HG03280 (cell line): ENCODE results near the gene GABRB2.
"Not testable (repeated sequence)": the region's sequence is repeated elsewhere in the genome, so short reads cannot be mapped to it uniquely, and the experiment has no call there.

Experiments used
- ATAC-seq: cut with Tn5 transposase; IDR thresholded peaks from one replicate; pipeline ENCODE4 v1.9.1; 2021; ENCODE audit warnings: mild to moderate bottlenecking, moderate library complexity; ENCODE audit not compliant: unreplicated experiment

Gene GABRB2

DNA sequence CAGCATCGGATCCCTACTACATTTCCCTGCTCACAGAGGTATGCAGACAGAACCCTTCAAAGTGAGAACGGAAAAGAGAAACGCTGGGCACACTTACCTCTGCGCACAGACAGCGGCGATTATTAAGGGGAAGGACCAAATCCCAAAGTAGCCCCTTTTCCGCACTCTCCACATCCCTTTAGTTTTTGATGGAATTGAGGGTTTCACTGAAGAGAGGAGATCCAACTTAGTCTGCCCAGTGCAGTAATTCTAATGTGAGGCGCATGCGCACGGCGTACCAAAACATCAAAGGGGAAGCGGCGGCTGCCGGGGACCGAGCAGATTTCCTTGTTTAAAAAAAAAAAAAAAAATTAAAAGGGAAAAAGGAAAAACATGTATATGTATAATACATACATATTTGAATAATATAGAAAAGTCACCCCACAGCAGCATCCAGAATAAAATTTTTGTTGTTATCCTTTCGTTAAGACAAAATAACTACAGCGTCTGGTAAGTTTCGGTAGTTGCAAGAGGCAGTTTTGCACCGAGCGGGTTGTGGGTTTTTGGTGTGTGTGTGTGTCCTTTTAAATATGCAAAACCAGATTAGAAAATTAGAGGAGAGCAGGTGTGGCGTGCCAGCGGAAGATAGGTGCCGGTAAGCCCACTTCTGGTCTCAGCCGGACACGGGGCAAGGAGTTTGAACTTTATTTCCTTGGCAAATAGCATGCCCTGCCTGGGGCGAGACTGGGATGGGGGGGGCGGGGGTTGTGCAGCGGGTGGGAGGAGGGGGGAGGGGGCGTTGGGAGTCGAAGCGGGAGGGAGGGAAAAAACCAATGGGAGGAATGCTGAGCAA lies at the start of gene GABRB2:
Gene GABRB2, minus strand, starts transcription at position 256 of the 832 bp plus-strand sequence. Its CDS starts 82 bp downstream, at position 174.
- peak; percentile 65 for ATAC-seq

DNA sequence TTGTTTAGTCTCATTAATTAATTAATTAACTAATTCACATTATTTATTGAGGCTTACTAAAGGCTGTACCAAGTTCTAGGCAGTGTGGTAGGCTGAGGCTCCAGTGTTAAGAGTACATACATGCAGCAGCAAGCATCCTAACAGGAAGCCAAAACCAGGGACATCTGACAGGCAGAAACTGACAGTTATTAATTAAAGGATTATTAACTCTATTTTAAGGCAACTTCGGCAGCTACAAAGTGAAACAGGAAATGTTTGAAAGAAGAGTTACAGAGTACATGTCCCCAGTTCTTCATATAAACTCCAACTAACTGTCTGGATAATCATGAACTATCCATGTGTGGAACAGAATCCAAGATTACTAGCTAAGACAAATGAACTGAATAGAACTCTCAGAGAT lies 39.3 kb upstream of the GABRB2 start:
- ATAC-seq, result no peak

GRCh38 chr5:161580621-161581020 lies 34.1 kb upstream of the GABRB2 start:
- no peak for ATAC-seq

GRCh38 chr5:161572914-161573313 lies 26.4 kb upstream of the GABRB2 start:
- no peak for ATAC-seq

DNA sequence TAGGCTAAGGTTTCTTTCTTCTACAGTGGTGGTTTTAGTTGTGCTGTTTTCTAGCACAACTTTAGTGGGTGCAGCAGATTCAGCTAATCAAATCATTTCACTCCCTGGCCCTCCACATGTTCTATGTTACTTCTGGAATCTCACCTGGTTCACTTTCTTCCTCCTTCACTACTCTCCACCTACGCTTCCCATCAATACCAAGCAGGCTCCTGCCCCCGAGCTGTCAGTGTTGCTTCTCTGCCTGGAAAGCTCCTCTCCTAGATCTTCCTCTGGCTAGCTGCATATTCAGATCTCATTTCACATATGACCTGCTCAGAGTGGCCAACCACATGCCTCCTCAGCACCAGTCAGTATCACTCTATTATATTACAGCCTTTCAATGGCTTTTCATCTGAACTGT lies 19.6 kb upstream of the GABRB2 start:
- ATAC-seq, result no peak

DNA sequence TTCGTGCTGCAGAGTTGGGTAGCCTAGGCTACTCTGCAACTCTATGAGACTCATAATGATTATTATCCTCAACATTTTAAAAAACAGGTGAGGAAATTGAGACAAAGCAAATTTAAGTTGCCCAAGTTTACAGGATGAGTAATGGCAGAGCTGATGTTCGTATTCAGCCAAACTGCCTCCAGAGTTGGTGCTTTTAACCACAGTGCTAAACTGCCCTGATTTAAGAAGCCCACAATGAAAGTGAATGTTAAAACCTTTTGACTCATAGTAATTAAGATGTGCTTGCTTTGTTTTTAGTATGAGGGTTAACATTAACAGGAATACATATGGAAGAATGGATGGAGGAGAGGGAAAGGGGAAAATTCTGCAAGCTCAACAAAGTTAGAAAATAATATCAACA lies 15.9 kb upstream of the GABRB2 start:
- no peak for ATAC-seq

DNA sequence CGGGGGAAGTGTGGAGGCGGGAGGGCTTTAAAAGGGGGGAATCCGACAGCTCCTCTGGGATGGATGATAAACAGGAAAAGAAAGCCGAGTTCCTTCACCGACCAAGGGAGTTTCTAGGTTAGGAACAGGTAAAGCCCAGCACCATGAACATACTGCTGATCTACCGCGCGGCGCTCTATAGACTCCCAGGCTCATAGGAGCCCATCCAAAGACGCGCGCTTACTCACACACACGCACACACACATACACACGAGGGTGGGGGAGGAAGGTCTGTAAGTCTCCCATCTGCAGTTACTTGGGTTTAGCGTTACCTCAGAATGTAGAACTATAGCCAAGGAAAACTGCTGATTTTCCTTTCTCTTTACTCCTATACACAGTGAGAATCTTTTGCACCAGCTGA lies 2.6 kb upstream of the GABRB2 start:
- ATAC-seq, result no peak

DNA sequence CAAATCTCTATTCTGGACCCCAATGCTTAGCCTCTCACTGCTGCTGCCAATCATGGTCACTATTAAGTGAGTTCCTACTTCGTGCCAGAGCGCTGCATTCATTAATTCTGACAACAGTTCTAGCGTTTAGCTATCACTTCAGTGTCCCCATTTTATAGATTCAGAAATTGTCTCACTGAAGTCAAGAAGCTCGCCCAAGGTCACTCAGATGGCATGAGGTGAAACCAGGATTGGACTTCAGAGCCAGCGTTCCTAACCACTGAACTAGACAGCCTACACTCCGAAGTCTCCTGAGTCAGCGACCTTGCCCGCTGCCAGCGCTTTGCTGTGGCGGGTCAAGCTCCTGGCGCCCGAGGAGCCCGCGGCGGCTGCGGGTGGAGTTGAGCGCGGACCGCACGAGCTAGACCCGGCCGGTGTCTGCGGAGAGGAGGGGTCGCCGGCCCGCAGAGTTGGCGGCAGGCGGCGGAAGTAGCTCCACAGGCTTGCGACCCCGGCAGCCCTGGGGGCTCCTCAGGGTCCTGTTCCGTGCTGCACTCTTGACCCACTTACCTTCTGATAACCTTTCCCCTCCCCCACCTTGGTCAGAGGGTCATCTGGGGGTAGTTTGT lies 2.1 kb upstream of the GABRB2 start:
- ATAC-seq, result no peak

- ATAC-seq, result no peak
Observed at GRCh38 chr5:161547738-161548486, 1.4 kb upstream of the GABRB2 start.

DNA sequence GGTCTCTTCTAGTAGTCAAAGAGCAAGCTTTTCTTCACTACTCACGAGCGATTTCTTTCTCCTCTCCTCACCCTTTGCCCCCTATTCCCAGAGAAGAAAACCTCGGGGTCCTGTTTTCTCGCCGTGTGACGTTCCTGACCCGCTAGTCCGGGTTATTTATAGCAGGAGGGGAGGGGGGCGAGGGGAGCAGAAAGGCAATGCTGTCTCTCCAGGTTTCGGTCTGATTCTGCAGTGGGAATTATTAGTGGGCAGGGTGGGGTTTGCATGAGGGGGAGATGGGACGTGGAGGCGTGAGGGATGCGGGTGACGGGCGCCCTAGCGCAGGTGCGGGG lies 847 bp upstream of the GABRB2 start:
- ATAC-seq, result no peak

- peak; percentile 15 for ATAC-seq
Observed at GRCh38 chr5:161546095-161546469, 443 bp downstream of the GABRB2 start.

DNA sequence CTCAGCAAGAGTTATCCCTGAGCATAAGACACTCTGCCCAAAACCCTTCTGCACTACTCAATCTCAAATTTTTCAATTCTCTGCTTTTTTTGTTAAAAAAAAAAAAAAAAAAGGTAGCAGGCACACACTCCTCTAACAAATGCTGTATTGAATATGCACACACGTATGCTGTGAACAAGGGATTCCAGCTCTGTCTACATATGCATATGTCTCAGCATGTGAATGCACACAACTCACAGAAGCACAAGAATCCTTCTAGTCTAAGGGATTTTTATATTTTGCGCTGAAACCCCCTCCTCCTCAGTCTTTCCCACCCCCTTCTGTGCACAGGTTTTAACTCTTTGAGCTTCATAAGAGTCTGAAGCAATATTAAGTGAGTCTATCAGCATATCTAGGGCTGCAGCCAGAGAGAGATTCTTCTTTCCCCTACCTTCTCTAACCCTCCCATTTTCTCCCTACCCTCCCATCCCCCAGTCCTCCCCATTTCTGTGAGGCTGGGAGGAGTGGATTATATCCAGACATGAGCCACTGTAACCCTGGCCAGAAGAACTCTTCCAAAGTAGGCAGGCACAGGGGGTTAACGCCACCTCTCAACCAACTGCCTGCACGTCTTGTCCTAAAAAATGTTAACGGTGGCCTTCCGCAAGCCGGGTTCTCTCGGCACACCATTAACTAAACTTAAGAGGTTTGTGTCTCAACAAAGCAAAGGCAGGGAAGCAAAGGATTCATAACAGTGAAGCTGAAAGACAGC lies 1.0 kb downstream of the GABRB2 start:
- no peak for ATAC-seq

DNA sequence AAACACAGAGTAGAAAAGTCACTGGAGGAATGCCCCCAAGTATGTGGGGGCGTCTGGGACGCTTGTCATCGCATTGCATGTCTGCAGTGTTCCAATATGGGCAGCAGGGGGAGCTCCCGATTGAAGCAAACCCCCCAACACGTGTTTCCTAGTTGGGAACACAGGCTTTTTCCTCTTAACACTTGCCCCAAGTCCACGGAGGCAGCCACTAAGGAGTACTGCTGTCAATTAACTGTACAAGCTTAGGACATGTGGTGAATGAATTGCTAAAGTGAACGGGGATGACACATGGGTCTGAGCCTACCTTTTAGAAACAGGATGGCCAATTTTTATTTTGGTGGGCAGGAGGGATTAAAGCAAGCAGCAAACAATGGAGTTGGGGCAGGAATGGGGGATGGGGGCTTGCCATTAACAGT lies 2.2 kb downstream of the GABRB2 start:
- peak; percentile 51 for ATAC-seq

GRCh38 chr5:161539016-161539415 lies 7.5 kb downstream of the GABRB2 start:
- ATAC-seq, result no peak

GRCh38 chr5:161535762-161536161 lies 10.8 kb downstream of the GABRB2 start:
- ATAC-seq, result peak; percentile 59

- ATAC-seq, result no peak
Observed at GRCh38 chr5:161530700-161531099, 15.8 kb downstream of the GABRB2 start.

DNA sequence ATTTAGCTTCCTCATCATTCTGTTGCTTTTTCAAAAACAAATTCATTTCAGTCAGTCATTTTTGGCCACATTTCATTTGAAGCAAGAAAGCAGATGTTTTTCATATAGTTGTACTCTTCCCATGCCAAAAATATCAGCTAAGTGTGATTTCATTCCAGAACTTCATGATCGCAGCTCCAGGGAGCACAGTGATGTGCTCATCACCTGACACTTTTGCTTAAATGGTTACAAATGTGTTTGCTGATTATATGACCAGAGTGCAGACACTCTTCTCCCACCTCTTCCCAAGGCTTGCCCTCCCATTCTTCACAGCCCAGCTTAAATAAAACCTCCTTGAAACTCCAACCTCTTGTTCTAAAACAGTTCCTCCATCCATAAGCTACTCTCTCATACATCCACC lies 32.6 kb downstream of the GABRB2 start:
- ATAC-seq, result no peak

- peak; percentile 69 for ATAC-seq
Observed at GRCh38 chr5:161507591-161507990, 38.9 kb downstream of the GABRB2 start.

GRCh38 chr5:161505160-161505559 lies 41.4 kb downstream of the GABRB2 start:
- not testable (repeated sequence) for ATAC-seq

- no peak for ATAC-seq
Observed at GRCh38 chr5:161498531-161498930, 48.0 kb downstream of the GABRB2 start.

- no peak for ATAC-seq
Observed at GRCh38 chr5:161483721-161484120, 62.8 kb downstream of the GABRB2 start.
